GM12875 (cell line): ENCODE measurements around the gene INAFM2.

Source experiments
- H3K4me3 ChIP-seq: one replicate; pipeline ENCODE4 v1.5.1; 2011; ENCODE audit warnings: low read depth, low read length, control low read depth
- TF ChIP-seq, protein P1 (sequence below): IDR thresholded peaks from 2 replicates; pipeline ENCODE4 v1.5.1; 2011; ENCODE audit warnings: low read depth, mild to moderate bottlenecking, control low read depth, inconsistent platforms, low read length, moderate library complexity, borderline replicate concordance; ENCODE audit not compliant: insufficient read depth

The INAFM2 gene

DNA sequence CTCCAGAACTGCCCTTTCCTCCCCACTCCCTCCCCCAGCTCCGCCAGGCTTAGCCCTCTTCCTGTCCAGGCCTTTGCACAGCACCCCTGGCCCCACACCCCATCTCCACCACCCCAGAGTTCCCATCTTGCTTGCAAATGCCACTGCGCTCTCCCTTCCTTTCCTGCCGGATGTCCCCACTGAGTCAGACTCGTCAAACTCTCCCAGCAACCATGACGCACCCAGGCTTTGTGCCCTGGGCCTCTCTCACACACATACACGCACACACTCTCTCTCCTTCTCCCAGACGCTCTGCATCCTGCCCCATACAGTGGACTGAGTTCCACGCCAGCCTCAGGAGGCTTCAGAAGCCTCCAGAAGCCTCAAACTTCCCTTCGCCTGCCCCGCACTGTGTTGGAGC, 20.0 kb downstream of the INAFM2 start:
- TF ChIP-seq, protein P1, sequence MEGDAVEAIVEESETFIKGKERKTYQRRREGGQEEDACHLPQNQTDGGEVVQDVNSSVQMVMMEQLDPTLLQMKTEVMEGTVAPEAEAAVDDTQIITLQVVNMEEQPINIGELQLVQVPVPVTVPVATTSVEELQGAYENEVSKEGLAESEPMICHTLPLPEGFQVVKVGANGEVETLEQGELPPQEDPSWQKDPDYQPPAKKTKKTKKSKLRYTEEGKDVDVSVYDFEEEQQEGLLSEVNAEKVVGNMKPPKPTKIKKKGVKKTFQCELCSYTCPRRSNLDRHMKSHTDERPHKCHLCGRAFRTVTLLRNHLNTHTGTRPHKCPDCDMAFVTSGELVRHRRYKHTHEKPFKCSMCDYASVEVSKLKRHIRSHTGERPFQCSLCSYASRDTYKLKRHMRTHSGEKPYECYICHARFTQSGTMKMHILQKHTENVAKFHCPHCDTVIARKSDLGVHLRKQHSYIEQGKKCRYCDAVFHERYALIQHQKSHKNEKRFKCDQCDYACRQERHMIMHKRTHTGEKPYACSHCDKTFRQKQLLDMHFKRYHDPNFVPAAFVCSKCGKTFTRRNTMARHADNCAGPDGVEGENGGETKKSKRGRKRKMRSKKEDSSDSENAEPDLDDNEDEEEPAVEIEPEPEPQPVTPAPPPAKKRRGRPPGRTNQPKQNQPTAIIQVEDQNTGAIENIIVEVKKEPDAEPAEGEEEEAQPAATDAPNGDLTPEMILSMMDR: no peak
- no peak overlapping the region for H3K4me3 ChIP-seq

DNA sequence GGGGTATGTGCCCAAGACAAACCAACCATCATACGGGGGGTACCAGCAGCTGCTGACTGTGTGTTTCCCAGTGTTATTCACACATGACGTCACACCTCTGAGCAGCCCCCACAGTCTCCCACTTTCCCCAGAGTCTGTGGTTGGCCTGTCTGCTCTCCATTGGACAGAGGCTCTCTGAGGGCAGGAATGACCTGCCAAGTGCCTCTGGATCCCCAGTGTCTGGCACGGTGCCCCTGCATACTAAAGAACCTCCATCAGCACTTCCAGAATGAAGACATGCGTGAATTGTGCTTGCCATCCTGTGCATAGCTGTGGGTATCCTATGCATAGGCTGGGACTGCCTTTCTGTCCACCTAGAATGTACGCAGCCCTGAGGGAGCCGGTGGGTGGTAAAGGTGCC, 20.7 kb downstream of the INAFM2 start:
- TF ChIP-seq, protein P1: no peak
- H3K4me3 ChIP-seq: no peak overlapping the region

DNA sequence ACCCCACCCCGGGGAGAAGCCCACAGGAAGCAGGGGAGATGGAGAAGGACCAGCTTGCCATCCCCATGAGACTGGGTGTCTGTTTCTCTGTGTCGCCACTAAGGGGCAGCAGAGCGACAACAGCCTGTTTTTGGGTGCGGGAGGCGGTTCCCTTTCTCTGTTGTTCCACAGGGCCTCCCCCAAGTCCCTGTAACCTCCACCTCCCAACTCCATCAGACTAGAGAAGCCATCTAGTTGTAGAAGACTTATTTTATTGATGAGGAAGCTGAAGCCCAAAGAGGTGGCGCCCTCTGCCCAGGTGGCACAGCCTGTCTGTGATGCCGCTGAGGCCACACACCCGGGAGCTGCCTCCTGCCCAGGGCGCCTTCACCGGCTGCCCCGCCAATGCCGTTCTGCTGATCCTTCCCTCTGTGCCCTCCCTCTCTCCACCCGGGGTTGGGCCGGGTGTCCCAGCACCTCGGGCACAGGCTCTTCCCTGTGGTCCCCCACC, 21.2 kb downstream of the INAFM2 start:
- TF ChIP-seq, protein P1: peak; percentile 84
- H3K4me3 ChIP-seq: no peak overlapping the region

DNA sequence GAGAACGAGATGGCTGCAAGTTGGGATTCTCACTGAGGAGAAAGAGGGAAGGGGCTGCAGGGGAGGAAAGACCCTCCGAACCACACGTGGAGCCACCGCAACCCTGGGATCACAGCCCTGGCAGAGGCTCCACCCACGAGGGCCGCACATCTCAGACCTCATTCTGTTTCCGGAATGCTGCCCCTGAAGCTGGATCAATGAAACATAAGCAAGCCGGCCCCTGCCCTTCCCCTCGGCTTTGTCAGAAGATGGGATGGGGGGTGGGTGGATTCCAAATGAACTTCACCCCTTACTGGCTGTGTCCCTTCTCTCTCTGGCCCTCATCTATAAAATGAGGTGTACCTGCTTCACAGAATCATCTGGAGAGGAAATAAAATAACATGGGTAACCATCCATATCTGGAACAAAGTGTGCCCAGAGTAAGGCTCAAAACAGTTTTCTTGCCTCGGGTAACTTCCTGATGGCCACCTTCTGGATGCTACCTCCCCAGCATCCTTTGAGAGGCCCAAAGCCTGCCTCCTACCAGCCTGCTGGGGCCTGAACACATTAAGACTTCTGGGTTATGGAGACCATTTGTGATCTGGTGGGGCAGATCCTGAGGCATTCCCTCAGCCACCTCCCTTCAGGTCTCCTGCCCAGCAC, 21.9 kb downstream of the INAFM2 start:
- no peak overlapping the region for H3K4me3 ChIP-seq

DNA sequence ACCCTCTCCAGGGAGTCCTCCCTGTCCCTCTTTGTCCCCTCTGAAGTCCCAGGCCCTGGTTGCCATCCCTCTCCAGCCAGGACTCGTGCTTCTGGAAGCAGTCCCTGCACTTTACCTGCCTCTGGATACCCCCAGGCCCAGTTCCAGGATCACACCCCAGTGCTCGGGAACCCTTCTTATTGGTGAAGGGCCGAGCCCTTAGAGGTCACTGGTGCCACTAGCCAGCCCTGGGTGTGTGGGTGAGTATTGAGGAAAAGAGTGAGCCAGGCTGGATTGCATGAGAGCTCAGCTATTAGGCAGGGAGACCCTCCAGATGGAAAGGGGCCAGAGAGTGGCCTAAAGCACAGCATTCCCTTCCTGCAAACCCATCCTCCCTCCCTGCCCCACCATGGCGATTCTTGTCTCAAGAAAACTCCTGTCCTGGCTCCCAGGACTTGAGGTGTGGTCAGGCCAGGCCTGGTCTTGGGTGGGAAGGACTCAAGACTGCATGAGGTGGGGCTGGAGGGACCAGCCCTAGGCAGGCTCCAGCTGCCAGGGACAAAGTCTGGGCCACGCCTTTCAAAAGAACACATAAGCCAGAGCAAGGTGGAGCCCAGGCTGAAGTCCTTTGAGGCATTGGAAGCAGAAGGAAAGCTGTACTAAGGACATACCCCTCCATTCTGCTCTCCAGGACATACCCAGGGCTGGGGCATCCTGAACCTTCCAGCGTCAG, 22.5 kb downstream of the INAFM2 start:
- no peak overlapping the region for H3K4me3 ChIP-seq
- TF ChIP-seq, protein P1: no peak

More for the DNA sequence above, 21.9 kb downstream of the INAFM2 start:
- TF ChIP-seq, protein P1: no peak

DNA sequence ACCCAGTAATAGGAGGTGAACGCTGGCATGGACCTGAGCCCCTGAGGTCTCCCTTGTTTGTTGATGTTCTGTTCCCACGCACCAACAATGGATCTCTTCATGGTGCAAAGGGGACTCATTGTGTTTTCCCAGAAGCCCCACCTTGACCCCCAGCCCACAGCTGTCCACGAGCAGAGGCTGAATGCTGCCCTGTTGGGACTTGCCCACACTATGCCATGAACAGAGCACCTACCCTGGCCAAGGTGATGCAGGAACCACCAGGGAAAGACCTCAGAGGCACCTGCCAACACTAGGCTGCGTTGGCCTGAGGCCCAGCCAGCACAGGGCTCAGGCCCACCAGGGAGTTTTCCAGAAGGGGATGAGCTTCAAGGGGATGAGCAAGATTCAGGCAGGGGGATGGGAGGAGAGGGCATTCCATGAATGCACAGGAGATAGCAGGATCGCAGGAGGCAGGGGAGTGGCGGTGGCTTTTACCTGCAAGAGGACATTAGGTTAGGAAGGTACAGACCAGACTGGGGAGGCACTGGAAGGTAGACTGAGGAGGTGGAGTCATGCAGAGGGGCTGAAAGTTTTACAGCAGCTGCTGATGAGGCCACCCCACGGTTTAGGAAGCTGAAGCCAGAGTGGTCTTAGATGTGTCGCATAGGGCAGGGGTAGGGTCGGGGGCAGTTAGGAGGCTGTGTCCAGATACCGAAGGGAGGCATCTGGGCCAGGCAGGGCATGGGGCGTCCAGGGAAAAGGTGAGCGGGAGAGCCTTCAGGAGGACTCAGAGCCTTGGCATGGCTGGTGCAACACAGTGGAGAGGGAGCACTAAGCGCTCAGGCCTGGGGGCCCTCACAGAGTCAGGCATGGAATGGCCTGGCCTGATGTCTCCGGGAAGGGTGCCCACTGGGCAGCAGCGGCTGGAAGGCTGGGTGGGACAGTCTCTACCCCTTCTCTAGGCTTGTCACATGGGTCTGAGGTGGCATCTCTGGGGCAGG, 23.4 kb downstream of the INAFM2 start:
- H3K4me3 ChIP-seq: no peak overlapping the region
- TF ChIP-seq, protein P1: no peak
